ENCODE measurements around the gene FAM187B. TPM values are rescaled to one million over a fixed set of nuclear protein-coding genes. Genes with fewer than 3 reads are reported as not detected.

FAM187B gene
- total RNA-seq, 1 experiment from 2014 or later = not detected

DNA sequence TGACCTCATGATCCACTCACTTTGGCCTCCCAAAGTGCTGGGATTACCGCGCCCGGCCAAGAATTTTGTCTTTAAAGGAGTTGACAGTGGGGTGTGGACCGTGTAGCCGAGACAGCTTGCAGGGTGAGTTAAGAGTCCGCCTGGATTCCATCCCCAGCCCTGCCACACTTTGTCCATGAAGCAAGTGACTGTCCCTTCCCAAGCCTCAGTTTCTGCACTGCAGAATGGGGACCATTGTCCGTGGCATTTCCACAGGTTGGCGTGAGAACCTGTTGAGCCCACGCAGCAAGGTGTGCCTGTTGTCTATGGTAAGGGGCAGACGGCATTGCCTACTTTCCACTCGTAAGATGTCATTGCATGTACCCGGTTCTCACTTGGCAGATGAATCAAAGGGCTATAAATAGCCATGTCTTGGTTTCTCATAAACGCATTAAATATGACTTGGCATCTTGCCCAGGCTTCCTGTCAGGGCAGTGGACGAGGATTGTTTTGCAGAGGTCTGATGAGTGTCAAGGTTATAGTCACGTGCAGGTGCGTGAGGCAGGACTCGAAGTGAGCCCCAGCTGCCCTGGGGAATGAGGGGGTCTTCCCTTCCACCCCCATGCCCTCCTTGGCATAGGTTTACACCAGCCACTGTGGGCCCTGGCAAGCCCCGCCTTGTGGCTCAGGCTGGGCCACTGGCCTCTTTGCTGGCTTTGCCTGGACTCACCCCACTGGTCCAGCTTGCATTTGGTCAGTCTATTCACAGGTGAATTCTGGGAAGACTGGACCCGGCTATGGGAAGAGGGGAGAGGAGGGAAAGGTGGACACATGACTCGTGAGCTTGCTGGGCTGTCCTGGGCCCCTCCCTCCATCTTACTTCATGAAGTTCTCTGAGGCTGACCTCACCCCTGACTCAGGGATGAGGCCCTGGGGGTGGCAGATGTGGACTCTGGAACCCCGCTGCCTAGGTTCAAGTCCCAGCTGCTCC is 14.6 kb downstream of the FAM187B start:
- Histone ChIP-seq H3K4me1 (ENCODE audit: control insufficient read depth in 1 of 2, insufficient read depth in 2 of 2, low read length in 2 of 2) (peaks cover 20 to 46% of the 10 kb centered on the region in 2 experiments), H3K9me2 (ENCODE audit: insufficient read depth) (no peaks in the 10 kb centered on the region), H3K36me3 (ENCODE audit: control insufficient read depth in 1 of 2, insufficient read depth in 2 of 2, low read length in 2 of 2) (no peaks in the 10 kb centered on the region), H3K4me2 (ENCODE audit: low read length) (peak overlapping the region; percentile 95), H3K79me2 (ENCODE audit: insufficient read depth, low read length) (no peaks in the 10 kb centered on the region), H3K27me3 (ENCODE audit: insufficient read depth, low read length) (no peaks in the 10 kb centered on the region), H3K27ac (ENCODE audit: low read depth, low read length) (peak overlapping the region; percentile 38), H3K4me3 (replicated peaks in 1 of 2; ENCODE audit: low read depth in 1 of 2, low read length in 2 of 2) (peak overlapping the region; percentile 1 to 54; a peak in 2 of 4 replicates), H4K20me1 (ENCODE audit: insufficient read depth) (no peaks in the 10 kb centered on the region), H3K9ac (ENCODE audit: low read length) (peak overlapping the region; percentile 21; the same call in 1 of the 2 replicates), H3K9me3 (ENCODE audit: control insufficient read depth in 1 of 2, insufficient read depth in 1 of 2, low read depth in 1 of 2, low read length in 2 of 2) (peaks cover 0 to 7% of the 10 kb centered on the region in 2 experiments; a peak in 2 of 4 replicates), H2AFZ (ENCODE audit: low read depth, low read length, poor library complexity, severe bottlenecking) (peak overlapping the region; percentile 14)
- ChIA-PET POLR2A (no interaction called here), CTCF (no interaction called here), RAD21 (ENCODE audit: low non-redundant PET in 1 of 2, low total read pairs in 2 of 2, uncharacterized antibody in 2 of 2, unreplicated experiment in 2 of 2) (interaction anchor here in 1 of 2 experiments (0.7 kb wide), 1 partner anchor 73 kb away, joined by 3 read pairs; no protein-coding TSS in a partner anchor)
- BruUV-seq (replicated peaks) = no TSS peak
- peak; percentile 87 for DNase-seq (ENCODE audit: low read depth, low spot score)
- ATAC-seq = peak; percentile 82
- intact Hi-C loops (cut with micrococcal nuclease) = no loop called here
- TF ChIP-seq ZFX (IDR thresholded peaks at IDR 0.05) = no peak
- TF ChIP-seq JUND (IDR thresholded peaks at IDR 0.05) = peak; percentile 57
- TF ChIP-seq SP1 (IDR thresholded peaks at IDR 0.05; ENCODE audit: low read depth) = peak; percentile 87
- TF ChIP-seq ZNF274 (IDR thresholded peaks at IDR 0.05; ENCODE audit: low read depth, low read length) = no peak
- peak; percentile 93 for TF ChIP-seq TCF7L2 (IDR thresholded peaks at IDR 0.05; ENCODE audit: borderline replicate concordance, extremely low read depth, insufficient read depth, insufficient read length)
- TF ChIP-seq, protein P1, sequence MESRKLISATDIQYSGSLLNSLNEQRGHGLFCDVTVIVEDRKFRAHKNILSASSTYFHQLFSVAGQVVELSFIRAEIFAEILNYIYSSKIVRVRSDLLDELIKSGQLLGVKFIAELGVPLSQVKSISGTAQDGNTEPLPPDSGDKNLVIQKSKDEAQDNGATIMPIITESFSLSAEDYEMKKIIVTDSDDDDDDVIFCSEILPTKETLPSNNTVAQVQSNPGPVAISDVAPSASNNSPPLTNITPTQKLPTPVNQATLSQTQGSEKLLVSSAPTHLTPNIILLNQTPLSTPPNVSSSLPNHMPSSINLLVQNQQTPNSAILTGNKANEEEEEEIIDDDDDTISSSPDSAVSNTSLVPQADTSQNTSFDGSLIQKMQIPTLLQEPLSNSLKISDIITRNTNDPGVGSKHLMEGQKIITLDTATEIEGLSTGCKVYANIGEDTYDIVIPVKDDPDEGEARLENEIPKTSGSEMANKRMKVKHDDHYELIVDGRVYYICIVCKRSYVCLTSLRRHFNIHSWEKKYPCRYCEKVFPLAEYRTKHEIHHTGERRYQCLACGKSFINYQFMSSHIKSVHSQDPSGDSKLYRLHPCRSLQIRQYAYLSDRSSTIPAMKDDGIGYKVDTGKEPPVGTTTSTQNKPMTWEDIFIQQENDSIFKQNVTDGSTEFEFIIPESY (IDR thresholded peaks at IDR 0.05; ENCODE audit: extremely low read depth, insufficient replicate concordance, low read length) = peak; percentile 50
- TF ChIP-seq, protein P2, sequence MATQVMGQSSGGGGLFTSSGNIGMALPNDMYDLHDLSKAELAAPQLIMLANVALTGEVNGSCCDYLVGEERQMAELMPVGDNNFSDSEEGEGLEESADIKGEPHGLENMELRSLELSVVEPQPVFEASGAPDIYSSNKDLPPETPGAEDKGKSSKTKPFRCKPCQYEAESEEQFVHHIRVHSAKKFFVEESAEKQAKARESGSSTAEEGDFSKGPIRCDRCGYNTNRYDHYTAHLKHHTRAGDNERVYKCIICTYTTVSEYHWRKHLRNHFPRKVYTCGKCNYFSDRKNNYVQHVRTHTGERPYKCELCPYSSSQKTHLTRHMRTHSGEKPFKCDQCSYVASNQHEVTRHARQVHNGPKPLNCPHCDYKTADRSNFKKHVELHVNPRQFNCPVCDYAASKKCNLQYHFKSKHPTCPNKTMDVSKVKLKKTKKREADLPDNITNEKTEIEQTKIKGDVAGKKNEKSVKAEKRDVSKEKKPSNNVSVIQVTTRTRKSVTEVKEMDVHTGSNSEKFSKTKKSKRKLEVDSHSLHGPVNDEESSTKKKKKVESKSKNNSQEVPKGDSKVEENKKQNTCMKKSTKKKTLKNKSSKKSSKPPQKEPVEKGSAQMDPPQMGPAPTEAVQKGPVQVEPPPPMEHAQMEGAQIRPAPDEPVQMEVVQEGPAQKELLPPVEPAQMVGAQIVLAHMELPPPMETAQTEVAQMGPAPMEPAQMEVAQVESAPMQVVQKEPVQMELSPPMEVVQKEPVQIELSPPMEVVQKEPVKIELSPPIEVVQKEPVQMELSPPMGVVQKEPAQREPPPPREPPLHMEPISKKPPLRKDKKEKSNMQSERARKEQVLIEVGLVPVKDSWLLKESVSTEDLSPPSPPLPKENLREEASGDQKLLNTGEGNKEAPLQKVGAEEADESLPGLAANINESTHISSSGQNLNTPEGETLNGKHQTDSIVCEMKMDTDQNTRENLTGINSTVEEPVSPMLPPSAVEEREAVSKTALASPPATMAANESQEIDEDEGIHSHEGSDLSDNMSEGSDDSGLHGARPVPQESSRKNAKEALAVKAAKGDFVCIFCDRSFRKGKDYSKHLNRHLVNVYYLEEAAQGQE (IDR thresholded peaks at IDR 0.05; ENCODE audit: low read depth) = no peak
- no peak for TF ChIP-seq FOSL1 (IDR thresholded peaks at IDR 0.05; ENCODE audit: low read depth)
- peak; percentile 59; the same call in 1 of the 2 replicates for TF ChIP-seq CEBPB (IDR thresholded peaks at IDR 0.05; ENCODE audit: low read depth)
- no peak for TF ChIP-seq YY1 (IDR thresholded peaks at IDR 0.05; ENCODE audit: extremely low read depth, insufficient replicate concordance, low read depth, low read length)
- TF ChIP-seq EZH2 (IDR thresholded peaks at IDR 0.05) = no peak
- TF ChIP-seq, protein P3, sequence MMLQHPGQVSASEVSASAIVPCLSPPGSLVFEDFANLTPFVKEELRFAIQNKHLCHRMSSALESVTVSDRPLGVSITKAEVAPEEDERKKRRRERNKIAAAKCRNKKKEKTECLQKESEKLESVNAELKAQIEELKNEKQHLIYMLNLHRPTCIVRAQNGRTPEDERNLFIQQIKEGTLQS (IDR thresholded peaks at IDR 0.05) = no peak
- 0 out of 2 replicates have a peak, but pooled peaks have one; percentile 11 for TF ChIP-seq SRF (IDR thresholded peaks at IDR 0.05; ENCODE audit: low read depth)
- no peak for TF ChIP-seq EZH2phosphoT487 (IDR thresholded peaks at IDR 0.05; ENCODE audit: borderline replicate concordance)
- TF ChIP-seq POLR2AphosphoS5 (IDR thresholded peaks at IDR 0.05; ENCODE audit: low read depth, low read length) = peak; percentile 73
- TF ChIP-seq, protein P4, sequence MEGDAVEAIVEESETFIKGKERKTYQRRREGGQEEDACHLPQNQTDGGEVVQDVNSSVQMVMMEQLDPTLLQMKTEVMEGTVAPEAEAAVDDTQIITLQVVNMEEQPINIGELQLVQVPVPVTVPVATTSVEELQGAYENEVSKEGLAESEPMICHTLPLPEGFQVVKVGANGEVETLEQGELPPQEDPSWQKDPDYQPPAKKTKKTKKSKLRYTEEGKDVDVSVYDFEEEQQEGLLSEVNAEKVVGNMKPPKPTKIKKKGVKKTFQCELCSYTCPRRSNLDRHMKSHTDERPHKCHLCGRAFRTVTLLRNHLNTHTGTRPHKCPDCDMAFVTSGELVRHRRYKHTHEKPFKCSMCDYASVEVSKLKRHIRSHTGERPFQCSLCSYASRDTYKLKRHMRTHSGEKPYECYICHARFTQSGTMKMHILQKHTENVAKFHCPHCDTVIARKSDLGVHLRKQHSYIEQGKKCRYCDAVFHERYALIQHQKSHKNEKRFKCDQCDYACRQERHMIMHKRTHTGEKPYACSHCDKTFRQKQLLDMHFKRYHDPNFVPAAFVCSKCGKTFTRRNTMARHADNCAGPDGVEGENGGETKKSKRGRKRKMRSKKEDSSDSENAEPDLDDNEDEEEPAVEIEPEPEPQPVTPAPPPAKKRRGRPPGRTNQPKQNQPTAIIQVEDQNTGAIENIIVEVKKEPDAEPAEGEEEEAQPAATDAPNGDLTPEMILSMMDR (IDR thresholded peaks at IDR 0.05 in 2 of 3, conservative IDR thresholded peaks at IDR 0.05 in 1 of 3; ENCODE audit: borderline replicate concordance in 1 of 3, insufficient read depth in 1 of 3, low read depth in 2 of 3, low read length in 2 of 3) = no peak
- peak; percentile 86 for TF ChIP-seq SIN3A (IDR thresholded peaks at IDR 0.05; ENCODE audit: low read depth)
- no peak for TF ChIP-seq POLR2A (IDR thresholded peaks at IDR 0.05; ENCODE audit: borderline replicate concordance, extremely low read depth, insufficient read depth, insufficient read length)

Measured in HCT116 (cell line).